Measurements from ENCODE around the gene BEX1.

Gene BEX1

GRCh38 chrX:103098488-103098887 is 34.5 kb upstream of the BEX1 start:
- Histone ChIP-seq H3K4me1 (ENCODE audit: insufficient read depth, low read length) (no peaks in the 10 kb centered on the region), H3K79me2 (ENCODE audit: insufficient read depth, low read length) (no peaks in the 10 kb centered on the region), H3K9ac (ENCODE audit: low read depth, low read length) (no peak overlapping the region), H3K4me3 (ENCODE audit: low read depth in 1 of 2, low read length in 2 of 2) (no peak overlapping the region), H4K20me1 (ENCODE audit: insufficient read depth, low read length) (no peaks in the 10 kb centered on the region), H3K4me2 (ENCODE audit: insufficient read depth, low read length) (no peak overlapping the region), H2AFZ (ENCODE audit: low read depth, low read length) (no peak overlapping the region), H3K27me3 (ENCODE audit: insufficient read depth, low read length, poor library complexity) (no peaks in the 10 kb centered on the region), H3K36me3 (ENCODE audit: insufficient read depth, low read length) (no peaks in the 10 kb centered on the region), H3K9me3 (ENCODE audit: insufficient read depth, low read length, severe bottlenecking) (no peaks in the 10 kb centered on the region), H3K27ac (ENCODE audit: low read length) (no peak overlapping the region)
- TF ChIP-seq CTCF (IDR thresholded peaks at IDR 0.05; ENCODE audit: borderline replicate concordance, extremely low read depth, low read length, poor library complexity, severe bottlenecking): no peak
- no peak for TF ChIP-seq EZH2 (IDR thresholded peaks at IDR 0.05; ENCODE audit: borderline replicate concordance, low read depth, low read length, severe bottlenecking)
- DNase-seq (no peak), ATAC-seq (ENCODE audit: insufficient read depth, low read depth) (no peak)

- DNase-seq: no peak
- Histone ChIP-seq H3K36me3 (ENCODE audit: insufficient read depth, low read length) (no peaks in the 10 kb centered on the region), H3K4me3 (ENCODE audit: low read depth in 1 of 2, low read length in 2 of 2) (peak within 1 kb of the TSS in 1 of 2 experiments; percentile 20; a peak in 1 of 4 replicates), H3K9ac (ENCODE audit: low read depth, low read length) (no peak within 1 kb of the TSS), H3K4me1 (ENCODE audit: insufficient read depth, low read length) (no peaks in the 10 kb centered on the region; the same call in 1 of the 2 replicates), H3K27ac (ENCODE audit: low read length) (no peak within 1 kb of the TSS; the same call in 1 of the 2 replicates), H4K20me1 (ENCODE audit: insufficient read depth, low read length) (no peaks in the 10 kb centered on the region), H3K4me2 (ENCODE audit: insufficient read depth, low read length) (peak within 1 kb of the TSS; percentile 27; the same call in 1 of the 2 replicates), H3K79me2 (ENCODE audit: insufficient read depth, low read length) (no peaks in the 10 kb centered on the region), H3K27me3 (ENCODE audit: insufficient read depth, low read length, poor library complexity) (no peaks in the 10 kb centered on the region), H2AFZ (ENCODE audit: low read depth, low read length) (peak within 1 kb of the TSS; percentile 49), H3K9me3 (ENCODE audit: insufficient read depth, low read length, severe bottlenecking) (no peaks in the 10 kb centered on the region)
- ATAC-seq (ENCODE audit: insufficient read depth, low read depth): no peak
- TF ChIP-seq CTCF (IDR thresholded peaks at IDR 0.05; ENCODE audit: borderline replicate concordance, extremely low read depth, low read length, poor library complexity, severe bottlenecking): no peak
- TF ChIP-seq EZH2 (IDR thresholded peaks at IDR 0.05; ENCODE audit: borderline replicate concordance, low read depth, low read length, severe bottlenecking): no peak
These were observed 29.0 kb upstream of the BEX1 start, which contains the start of gene NXF3 for GRCh38 chrX:103092942-103093341. Gene NXF3, minus strand, starts transcription at chrX:103093143. Its CDS starts 120 bp downstream, at chrX:103093023.

GRCh38 chrX:103081051-103081450 is 17.1 kb upstream of the BEX1 start:
- Histone ChIP-seq H3K9me3 (ENCODE audit: insufficient read depth, low read length, severe bottlenecking) (no peaks in the 10 kb centered on the region), H3K79me2 (ENCODE audit: insufficient read depth, low read length) (no peaks in the 10 kb centered on the region), H3K4me2 (ENCODE audit: insufficient read depth, low read length) (no peak overlapping the region), H2AFZ (ENCODE audit: low read depth, low read length) (no peak overlapping the region), H3K4me1 (ENCODE audit: insufficient read depth, low read length) (no peaks in the 10 kb centered on the region), H3K9ac (ENCODE audit: low read depth, low read length) (no peak overlapping the region), H3K4me3 (ENCODE audit: low read depth in 1 of 2, low read length in 2 of 2) (no peak overlapping the region), H3K36me3 (ENCODE audit: insufficient read depth, low read length) (no peaks in the 10 kb centered on the region), H4K20me1 (ENCODE audit: insufficient read depth, low read length) (no peaks in the 10 kb centered on the region), H3K27ac (ENCODE audit: low read length) (no peak overlapping the region), H3K27me3 (ENCODE audit: insufficient read depth, low read length, poor library complexity) (no peaks in the 10 kb centered on the region)
- ATAC-seq (ENCODE audit: insufficient read depth, low read depth) (no peak), DNase-seq (no peak)
- TF ChIP-seq EZH2 (IDR thresholded peaks at IDR 0.05; ENCODE audit: borderline replicate concordance, low read depth, low read length, severe bottlenecking): no peak
- no peak for TF ChIP-seq CTCF (IDR thresholded peaks at IDR 0.05; ENCODE audit: borderline replicate concordance, extremely low read depth, low read length, poor library complexity, severe bottlenecking)

GRCh38 chrX:103073467-103073866 is 9.5 kb upstream of the BEX1 start:
- DNase-seq: no peak
- Histone ChIP-seq H3K27ac (ENCODE audit: low read length) (no peak overlapping the region), H3K27me3 (ENCODE audit: insufficient read depth, low read length, poor library complexity) (no peaks in the 10 kb centered on the region), H3K79me2 (ENCODE audit: insufficient read depth, low read length) (no peaks in the 10 kb centered on the region), H3K9me3 (ENCODE audit: insufficient read depth, low read length, severe bottlenecking) (no peaks in the 10 kb centered on the region), H2AFZ (ENCODE audit: low read depth, low read length) (no peak overlapping the region), H3K36me3 (ENCODE audit: insufficient read depth, low read length) (no peaks in the 10 kb centered on the region), H4K20me1 (ENCODE audit: insufficient read depth, low read length) (no peaks in the 10 kb centered on the region), H3K9ac (ENCODE audit: low read depth, low read length) (no peak overlapping the region), H3K4me3 (ENCODE audit: low read depth in 1 of 2, low read length in 2 of 2) (no peak overlapping the region), H3K4me1 (ENCODE audit: insufficient read depth, low read length) (no peaks in the 10 kb centered on the region), H3K4me2 (ENCODE audit: insufficient read depth, low read length) (no peak overlapping the region)
- no peak for ATAC-seq (ENCODE audit: insufficient read depth, low read depth)
- TF ChIP-seq CTCF (IDR thresholded peaks at IDR 0.05; ENCODE audit: borderline replicate concordance, extremely low read depth, low read length, poor library complexity, severe bottlenecking): no peak
- TF ChIP-seq EZH2 (IDR thresholded peaks at IDR 0.05; ENCODE audit: borderline replicate concordance, low read depth, low read length, severe bottlenecking): no peak
